Gastroesophageal sphincter (tissue), 3 donors: ENCODE data around the gene TTC9B.

Source experiments
- POLR2A ChIP-seq, 2 donors: fragments of 450-650 bp; IDR thresholded peaks; one replicate each; pipeline ENCODE4 v1.6.1; 2017; ENCODE audit warnings: antibody characterized with exemption in 2 of 2, mild to moderate bottlenecking in 2 of 2, moderate library complexity in 1 of 2
- TF ChIP-seq, protein P1 (sequence below), 4 experiments: fragments of 200-600 bp in 2 of 4; fragments of 450-650 bp in 2 of 4; sonication (generic) in 1 of 4; IDR thresholded peaks; one replicate each; pipeline ENCODE4 v1.5.1; 2017 to 2019; ENCODE audit warnings: antibody characterized with exemption in 4 of 4, mild to moderate bottlenecking in 2 of 4, moderate library complexity in 2 of 4

DNA sequence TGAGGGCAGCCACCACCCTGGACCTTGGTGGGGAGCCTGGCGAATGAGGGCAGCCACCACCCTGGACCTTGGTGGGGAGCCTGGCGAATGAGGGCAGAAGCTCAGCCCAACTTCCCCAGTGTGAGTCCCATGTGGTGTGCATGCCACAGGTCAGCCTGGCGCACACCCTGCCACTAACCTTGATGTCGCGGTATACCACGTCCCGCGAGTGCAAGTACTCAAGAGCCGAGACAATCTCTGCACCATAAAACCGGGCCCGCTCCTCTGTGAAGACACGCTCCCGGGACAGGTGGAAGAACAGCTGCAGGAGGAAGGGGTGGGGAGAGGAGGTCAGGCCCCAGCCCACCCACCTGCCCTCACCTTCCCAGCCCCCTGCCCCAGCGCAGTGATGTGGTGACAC lies 19.6 kb upstream of the TTC9B start:
- TF ChIP-seq, protein P1, sequence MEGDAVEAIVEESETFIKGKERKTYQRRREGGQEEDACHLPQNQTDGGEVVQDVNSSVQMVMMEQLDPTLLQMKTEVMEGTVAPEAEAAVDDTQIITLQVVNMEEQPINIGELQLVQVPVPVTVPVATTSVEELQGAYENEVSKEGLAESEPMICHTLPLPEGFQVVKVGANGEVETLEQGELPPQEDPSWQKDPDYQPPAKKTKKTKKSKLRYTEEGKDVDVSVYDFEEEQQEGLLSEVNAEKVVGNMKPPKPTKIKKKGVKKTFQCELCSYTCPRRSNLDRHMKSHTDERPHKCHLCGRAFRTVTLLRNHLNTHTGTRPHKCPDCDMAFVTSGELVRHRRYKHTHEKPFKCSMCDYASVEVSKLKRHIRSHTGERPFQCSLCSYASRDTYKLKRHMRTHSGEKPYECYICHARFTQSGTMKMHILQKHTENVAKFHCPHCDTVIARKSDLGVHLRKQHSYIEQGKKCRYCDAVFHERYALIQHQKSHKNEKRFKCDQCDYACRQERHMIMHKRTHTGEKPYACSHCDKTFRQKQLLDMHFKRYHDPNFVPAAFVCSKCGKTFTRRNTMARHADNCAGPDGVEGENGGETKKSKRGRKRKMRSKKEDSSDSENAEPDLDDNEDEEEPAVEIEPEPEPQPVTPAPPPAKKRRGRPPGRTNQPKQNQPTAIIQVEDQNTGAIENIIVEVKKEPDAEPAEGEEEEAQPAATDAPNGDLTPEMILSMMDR (IDR thresholded peaks at IDR 0.05): no peak
- TF ChIP-seq POLR2A (IDR thresholded peaks at IDR 0.05): no peak
